Cardiac ventricle fibroblast (primary cell): ENCODE results near the gene STAB1. TPM values are rescaled to one million over a fixed set of nuclear protein-coding genes. Genes with fewer than 3 reads are reported as not detected.

Experiments used
- total RNA-seq: library from RNA; depleted of rRNA; stranded (reverse); fragments of >200 nt; gene quantifications from 2 replicates; pipeline ENCODE4 v1.2.3, GENCODE V29; 2015

STAB1 gene, protein sequence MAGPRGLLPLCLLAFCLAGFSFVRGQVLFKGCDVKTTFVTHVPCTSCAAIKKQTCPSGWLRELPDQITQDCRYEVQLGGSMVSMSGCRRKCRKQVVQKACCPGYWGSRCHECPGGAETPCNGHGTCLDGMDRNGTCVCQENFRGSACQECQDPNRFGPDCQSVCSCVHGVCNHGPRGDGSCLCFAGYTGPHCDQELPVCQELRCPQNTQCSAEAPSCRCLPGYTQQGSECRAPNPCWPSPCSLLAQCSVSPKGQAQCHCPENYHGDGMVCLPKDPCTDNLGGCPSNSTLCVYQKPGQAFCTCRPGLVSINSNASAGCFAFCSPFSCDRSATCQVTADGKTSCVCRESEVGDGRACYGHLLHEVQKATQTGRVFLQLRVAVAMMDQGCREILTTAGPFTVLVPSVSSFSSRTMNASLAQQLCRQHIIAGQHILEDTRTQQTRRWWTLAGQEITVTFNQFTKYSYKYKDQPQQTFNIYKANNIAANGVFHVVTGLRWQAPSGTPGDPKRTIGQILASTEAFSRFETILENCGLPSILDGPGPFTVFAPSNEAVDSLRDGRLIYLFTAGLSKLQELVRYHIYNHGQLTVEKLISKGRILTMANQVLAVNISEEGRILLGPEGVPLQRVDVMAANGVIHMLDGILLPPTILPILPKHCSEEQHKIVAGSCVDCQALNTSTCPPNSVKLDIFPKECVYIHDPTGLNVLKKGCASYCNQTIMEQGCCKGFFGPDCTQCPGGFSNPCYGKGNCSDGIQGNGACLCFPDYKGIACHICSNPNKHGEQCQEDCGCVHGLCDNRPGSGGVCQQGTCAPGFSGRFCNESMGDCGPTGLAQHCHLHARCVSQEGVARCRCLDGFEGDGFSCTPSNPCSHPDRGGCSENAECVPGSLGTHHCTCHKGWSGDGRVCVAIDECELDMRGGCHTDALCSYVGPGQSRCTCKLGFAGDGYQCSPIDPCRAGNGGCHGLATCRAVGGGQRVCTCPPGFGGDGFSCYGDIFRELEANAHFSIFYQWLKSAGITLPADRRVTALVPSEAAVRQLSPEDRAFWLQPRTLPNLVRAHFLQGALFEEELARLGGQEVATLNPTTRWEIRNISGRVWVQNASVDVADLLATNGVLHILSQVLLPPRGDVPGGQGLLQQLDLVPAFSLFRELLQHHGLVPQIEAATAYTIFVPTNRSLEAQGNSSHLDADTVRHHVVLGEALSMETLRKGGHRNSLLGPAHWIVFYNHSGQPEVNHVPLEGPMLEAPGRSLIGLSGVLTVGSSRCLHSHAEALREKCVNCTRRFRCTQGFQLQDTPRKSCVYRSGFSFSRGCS (N-terminal part only)
- 3.0 and 4.4 TPM in 2 replicates for total RNA-seq

GRCh38 chr3:52494886-52495495 lies at the start of gene STAB1:
Gene STAB1 (plus strand): TSS chr3:52495338. CDS start chr3:52495414, 76 bp downstream.

GRCh38 chr3:52453496-52454249 lies 41.5 kb upstream of the STAB1 start, which contains the start of gene TNNC1:
Gene TNNC1 (minus strand): TSS chr3:52454041. CDS start chr3:52454015, 26 bp downstream.

GRCh38 chr3:52455283-52456168 lies 39.6 kb upstream of the STAB1 start, which contains the start of gene NISCH:
Gene NISCH (plus strand): TSS chr3:52455604. CDS start chr3:52455642, 38 bp downstream.

DNA sequence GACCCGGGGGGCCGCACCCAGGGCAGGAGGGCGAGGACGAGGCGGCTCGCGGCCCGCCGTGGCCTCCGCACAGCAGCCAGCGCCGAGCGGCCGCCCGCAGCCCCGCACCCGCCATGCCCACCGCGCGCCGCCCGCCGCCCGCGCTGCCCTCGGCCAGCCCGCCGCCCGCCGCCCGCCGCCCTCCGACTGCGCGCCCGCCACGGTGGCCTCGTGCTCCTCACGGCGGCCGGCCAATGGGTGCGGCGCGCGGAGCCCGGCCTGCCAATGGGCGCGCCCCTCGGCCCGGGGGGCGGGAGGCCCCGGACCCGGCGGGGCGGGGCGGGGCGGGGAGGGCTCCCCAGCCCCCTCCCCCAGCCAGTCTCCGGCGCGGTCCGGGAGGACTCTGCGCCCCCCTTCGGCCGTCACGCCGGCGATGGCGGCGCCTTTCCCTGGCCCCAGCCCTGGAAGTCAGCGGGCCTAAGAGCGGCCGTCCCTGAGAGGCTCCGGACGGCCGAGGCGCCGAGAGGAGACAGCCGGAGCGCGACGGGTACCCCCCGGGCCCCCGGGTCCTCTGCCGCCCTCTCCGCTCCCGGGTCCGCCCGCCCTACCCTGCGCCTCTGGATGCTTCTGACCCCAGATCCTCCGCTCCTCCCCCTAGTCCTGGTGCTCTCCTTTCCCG lies 38.6 kb downstream of the STAB1 start, which contains the start of gene NT5DC2:
Gene NT5DC2 (minus strand): TSS at position 235 of the 658 bp plus-strand sequence. CDS start 120 bp downstream, at position 115.

DNA sequence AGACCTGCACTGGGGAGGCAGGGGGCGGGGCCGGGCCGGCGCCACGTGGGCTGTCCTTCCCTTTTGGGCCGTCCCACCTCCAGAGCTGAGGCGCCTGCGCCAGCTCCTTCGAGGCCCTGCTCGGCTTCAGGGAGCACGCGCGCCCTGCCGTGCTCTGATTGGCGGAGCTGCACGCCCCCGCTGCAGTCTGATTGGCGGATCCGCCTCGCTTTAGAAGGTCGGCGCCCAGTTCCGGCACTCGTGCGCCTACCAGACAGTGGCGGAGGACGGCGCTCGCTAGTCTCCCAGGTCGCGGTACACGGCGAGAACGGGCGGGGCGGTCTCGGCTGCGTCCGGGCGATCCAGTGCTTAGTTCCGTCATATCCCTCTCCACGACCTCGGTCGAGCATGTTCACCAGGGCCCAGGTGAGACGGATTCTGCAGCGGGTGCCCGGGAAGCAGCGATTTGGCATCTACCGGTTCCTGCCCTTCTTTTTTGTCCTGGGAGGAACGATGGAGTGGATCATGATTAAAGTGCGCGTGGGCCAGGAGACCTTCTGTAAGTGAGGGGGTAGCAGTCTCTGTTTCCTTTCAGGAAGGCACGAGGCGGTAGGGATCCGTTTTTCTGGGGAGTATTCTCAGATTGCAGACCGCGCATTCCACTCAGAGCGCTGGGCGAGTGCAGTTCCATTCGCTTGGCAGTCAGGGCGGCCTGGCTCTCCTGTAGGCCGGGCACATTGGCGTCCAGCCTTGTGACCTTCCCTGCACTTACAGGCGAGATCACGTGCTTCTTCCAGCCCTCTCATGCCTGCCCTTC lies 41.4 kb downstream of the STAB1 start, which contains the start of gene UQCC5:
Gene UQCC5 (plus strand): TSS at position 237 of the 796 bp plus-strand sequence. CDS start 151 bp downstream, at position 388.

Other genes starting within 250 kb of the STAB1 start
- gene PPM1M, start 249.6 kb upstream of the STAB1 start, total RNA-seq: 16.3 and 20.8 TPM in 2 replicates
- gene WDR82, start 216.7 kb upstream of the STAB1 start, total RNA-seq: 48.1 and 50.2 TPM in 2 replicates
- 2.7 and 3.1 TPM in 2 replicates for gene GLYCTK, start 207.5 kb upstream of the STAB1 start, total RNA-seq
- gene DNAH1, start 179.0 kb upstream of the STAB1 start, total RNA-seq: 1.9 and 8.8 TPM in 2 replicates
- gene BAP1, start 85.3 kb upstream of the STAB1 start, total RNA-seq: 50.4 and 57.7 TPM in 2 replicates
- 3.6 and 6.6 TPM in 2 replicates for gene PHF7, start 84.7 kb upstream of the STAB1 start, total RNA-seq
- 0.06 and 0.10 TPM in 2 replicates for gene SEMA3G, start 50.2 kb upstream of the STAB1 start, total RNA-seq
- gene TNNC1, start 41.3 kb upstream of the STAB1 start, total RNA-seq: 0.31 TPM in 1 of 2 replicates, not detected in the other
- 38.9 and 44.1 TPM in 2 replicates for gene NISCH, start 39.7 kb upstream of the STAB1 start, total RNA-seq
- 67.2 and 86.1 TPM in 2 replicates for gene NT5DC2, start 38.5 kb downstream of the STAB1 start, total RNA-seq
- gene UQCC5, start 41.3 kb downstream of the STAB1 start, total RNA-seq: 5.8 and 8.5 TPM in 2 replicates
- 36.6 and 42.7 TPM in 2 replicates for gene PBRM1, start 190.6 kb downstream of the STAB1 start, total RNA-seq
- gene GNL3, start 190.7 kb downstream of the STAB1 start, total RNA-seq: 54.0 and 79.2 TPM in 2 replicates
- gene GLT8D1, start 210.5 kb downstream of the STAB1 start, total RNA-seq: 97.8 and 98.1 TPM in 2 replicates
- 184 and 227 TPM in 2 replicates for gene SPCS1, start 210.8 kb downstream of the STAB1 start, total RNA-seq